SK-N-MC (cell line): ENCODE data around the gene EXD3.

Source experiments
- EZH2 ChIP-seq: fragments of 200-600 bp; sonication (generic); IDR thresholded peaks from one replicate; pipeline ENCODE4 v1.6.1; 2017; ENCODE audit warnings: antibody characterized with exemption
- FOXP2 ChIP-seq: optimal IDR thresholded peaks from 2 replicates; pipeline ENCODE3; 2011; ENCODE audit warnings: mild to moderate bottlenecking, moderate library complexity; ENCODE audit not compliant: insufficient read depth; ENCODE audit errors: extremely low read length, control extremely low read depth
- POLR2AphosphoS5 ChIP-seq: IDR thresholded peaks from 2 replicates; pipeline ENCODE4 v1.6.1; 2012; ENCODE audit warnings: mild to moderate bottlenecking, low read depth, low read length, borderline replicate concordance

DNA sequence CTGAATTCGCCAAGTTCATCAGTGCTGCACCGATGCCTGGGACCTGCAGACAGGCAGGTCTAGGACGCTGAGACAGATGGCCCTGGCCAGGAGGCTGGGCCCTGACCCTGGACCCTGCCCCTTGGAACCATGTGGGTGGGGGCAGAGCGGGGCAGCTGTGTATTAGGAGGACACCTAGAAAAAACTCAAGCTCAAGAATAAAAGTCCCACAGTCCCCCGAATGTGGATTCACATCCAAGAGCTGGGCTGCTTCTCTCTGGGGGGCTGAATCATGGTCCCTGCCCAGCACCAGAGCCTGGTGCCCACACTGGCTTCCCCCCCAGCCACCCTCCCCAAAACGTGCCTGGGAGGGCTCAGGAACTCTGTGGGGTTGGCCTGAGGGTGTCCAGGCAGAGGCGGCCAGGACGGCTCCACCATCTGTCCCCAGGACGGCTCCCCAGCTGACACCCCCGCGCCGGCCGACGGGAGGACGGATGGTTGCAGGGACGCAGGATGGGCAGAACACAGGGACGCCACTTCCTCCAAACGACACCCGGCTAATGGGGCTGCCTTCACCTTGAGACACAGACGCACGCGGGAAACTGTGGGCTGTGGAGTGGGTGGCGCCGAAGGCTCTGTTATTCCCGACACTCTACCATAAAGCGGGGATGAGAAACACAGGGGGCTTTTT is 34.9 kb downstream of the EXD3 start:
- TF ChIP-seq POLR2AphosphoS5 (no peak), FOXP2 (no peak), EZH2 (no peak)
